GM19193 (cell line): ENCODE data around the gene ZDHHC21.

Experiments used
- POLR2A ChIP-seq: IDR thresholded peaks from 4 replicates; pipeline ENCODE4 v1.6.1; 2011; ENCODE audit not compliant: insufficient read depth, insufficient read length; ENCODE audit errors: extremely low read depth

ZDHHC21 gene

DNA sequence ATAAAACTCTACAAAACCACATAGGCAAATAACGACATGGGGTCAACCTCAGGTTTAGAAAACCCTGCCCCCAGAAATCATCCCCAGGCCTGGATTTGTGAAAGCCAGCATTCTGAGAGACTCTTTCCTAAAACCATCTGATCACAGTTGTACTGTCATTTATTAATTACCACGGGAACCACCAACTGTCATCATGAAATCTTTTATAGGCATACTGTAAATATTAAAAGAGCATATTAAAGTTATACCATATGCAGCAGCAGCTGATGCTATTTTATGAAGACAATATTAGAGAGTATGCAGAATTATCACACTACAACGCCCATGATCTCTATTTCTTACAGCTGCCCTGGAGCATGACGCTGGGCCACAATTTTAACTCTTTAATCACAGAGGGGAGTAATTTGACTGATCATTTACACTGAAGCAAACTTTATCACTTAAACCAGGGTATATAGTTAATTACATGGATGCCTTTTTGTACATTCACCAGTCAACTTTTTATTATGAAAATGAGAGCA, 9.0 kb upstream of the ZDHHC21 start:
- no peak for TF ChIP-seq POLR2A

DNA sequence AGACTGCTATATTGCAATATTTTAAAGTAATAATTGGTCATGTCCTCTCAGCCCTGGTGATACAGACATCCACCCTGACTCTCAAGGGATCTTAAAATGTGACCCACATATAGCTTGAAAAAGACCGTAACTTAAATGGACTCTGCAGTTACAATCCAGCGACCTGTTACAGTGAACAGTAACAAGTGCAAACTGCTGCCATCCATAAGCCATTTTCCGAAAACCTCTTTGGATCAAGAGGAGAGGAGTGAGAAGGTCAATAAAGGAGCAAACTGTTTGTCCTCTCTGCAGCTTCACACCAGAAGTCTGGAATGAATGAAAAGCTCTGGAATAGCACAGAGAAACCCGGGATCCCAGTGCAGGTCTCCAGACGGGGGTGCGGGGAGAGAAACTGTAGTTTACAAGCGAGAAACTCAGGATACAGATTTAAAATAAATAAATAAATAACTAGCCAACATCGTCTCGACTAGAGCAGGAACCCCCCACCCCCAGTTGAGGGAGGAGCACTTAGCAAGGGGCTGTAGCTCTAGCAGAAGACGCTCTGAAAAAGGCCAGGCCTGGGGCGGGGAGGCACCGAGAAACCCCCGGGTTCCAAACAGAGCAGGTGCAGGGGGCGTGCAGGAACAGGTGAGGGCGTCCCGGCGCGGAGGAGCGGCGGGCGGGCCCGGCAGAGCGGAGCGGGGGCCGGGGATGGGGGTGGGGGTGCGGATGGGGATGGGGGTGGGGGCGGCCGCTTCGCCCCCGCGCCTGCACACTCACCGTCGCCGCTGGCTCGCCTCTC, 572 bp downstream of the ZDHHC21 start:
- TF ChIP-seq POLR2A = no peak

DNA sequence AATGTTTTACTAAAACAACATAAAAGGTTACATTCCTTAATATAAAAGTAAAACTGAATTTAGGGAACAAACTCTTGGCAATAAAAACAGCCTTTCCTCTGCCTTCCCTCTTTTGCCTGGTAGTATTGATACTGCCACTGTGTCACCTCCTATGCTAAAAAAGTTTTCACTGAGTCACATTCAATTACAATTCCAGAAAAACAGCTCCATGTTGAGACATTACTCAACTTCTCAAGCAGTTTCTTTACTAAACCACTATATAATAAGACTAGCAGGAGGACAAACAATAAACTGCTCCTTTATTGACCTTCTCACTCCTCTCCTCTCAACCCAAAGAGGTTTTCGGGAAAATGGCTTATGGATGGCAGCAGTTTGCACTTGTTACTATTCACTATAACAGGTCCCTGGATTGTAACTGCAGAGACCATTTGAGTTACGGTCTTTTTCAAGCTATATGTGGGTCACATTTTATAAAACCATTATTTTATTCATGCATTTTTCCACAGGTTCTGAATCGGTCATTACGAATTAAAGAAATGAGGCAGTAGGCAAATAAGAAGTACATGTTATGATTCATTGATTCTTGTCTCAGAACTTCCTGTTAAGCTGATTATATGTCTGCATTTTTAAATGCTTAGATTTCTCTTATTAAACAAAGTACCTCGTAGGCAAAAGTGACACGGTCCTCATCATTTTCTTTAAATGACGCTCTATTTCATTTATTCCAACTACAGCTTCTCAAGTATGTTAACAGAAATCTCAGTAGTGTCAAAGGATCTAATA, 2.1 kb downstream of the ZDHHC21 start:
- no peak for TF ChIP-seq POLR2A

DNA sequence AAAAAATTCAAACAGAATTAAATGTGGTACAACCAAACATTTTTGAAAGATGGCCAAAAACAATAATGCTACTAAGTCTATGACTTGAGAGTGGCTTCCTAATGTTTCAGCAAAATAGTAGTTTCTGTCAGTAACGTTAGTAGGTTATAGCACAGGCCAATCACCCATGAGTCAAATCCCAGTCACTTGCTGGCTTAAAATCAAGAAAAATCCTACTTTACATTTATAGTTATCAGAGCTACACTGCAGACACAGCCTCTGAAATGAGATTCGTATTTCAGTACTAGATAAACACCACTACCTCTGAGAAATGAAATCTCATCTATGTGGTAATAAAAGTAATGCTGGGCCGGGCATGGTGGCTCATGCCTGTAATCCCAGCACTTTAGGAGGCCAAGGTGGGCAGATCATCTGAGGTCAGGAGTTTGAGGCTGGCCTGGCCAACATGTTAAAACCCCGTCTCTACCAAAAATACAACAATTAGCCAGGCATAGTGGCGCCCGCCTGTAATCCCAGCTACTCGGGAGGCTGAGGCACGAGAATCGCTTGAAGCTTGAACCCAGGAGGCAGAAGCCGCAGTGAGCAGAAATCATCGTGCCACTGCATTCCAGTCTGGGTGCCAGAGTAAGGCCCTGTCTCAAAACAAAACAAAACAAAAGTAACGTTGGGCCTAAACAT, 6.1 kb downstream of the ZDHHC21 start:
- no peak for TF ChIP-seq POLR2A

DNA sequence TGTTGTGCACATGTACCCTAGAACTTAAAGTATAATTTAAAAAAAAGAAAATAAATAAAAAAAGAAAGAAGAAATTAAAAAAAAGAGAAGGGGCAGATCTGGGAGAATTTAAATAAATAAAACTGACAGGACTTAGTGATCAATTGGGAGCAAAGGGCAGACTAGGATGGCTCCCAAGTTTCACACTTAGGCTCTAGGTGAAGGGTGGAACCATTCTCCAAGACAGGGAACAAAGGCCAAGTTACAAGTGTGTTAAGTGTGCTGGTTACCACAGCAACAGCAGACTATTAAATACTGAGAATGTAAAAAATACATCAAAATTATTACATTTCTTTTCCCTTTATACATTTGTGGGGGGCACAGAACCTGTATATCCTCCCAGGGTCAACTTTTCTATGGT, 7.1 kb downstream of the ZDHHC21 start:
- TF ChIP-seq POLR2A = no peak

DNA sequence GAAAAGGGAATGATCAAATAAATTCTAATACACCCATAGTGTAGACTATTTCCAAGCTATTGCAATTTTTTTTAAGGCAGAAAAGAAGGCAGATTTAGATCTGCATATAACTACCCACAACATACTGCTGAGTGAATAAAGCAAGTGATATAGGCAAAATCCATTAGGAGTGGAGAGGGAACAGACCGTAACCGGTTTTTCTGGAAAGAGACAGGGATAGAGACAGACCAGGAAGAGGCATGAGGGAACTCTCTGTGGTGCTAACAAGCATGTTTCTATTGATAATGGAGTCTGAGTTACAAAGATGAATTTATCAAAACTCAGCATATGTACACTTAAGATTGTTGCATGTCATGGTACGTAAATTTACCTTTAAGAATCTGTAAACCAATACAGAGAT, 14.5 kb downstream of the ZDHHC21 start:
- TF ChIP-seq POLR2A = no peak

DNA sequence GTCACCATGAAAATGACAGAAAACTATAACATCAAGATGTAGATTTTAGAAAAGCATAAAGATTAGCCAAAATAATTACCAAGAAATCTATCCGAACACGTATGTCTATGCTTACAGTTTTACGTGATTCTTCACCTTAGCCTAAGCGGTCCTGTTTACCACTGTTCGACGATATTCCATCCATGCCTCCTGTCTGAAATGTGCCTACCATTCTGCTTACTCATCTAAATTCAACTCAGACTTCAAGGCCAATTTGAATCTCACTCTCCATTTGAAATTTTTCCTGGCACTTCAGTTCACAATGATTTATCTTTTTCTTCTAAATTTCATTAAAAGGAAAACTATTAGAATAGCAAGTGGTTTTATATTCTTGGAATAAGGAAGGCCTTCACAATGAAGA, 15.4 kb downstream of the ZDHHC21 start:
- TF ChIP-seq POLR2A = no peak

DNA sequence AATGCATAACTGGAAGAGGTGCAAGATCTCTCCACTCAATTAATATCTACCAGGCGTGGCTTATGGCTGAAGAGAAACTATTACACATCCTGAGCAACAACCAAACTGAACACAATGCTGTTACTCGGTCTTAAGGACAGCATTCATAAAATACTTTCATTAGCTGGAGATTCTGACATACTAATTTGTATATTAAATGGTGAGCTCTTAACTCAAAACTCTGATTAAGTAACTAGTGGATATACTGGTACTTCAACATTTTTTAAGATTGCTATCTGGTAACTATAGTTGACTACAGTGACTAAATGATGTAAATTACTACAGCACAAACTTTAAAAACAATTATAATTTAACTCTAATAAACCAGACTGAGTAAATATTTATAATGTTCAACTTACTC, 15.8 kb downstream of the ZDHHC21 start:
- TF ChIP-seq POLR2A = no peak

DNA sequence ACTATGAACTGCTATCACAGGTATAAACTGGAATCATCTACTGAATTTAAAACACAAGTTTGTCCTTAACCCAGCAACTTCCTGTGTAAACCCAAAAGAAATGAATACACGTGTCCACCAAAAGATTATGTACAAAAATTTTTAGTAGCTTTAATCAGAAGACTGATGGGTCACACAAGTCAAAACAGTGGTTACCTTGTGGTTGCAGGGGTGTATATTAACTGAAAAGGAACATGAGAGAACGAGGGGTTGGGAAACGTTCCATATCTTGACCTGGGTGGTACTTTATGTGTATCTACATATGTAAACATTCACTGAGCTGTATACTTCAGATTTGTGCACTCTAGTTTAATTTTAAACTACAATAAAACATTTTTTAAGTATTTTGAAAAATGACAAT, 18.6 kb downstream of the ZDHHC21 start:
- no peak for TF ChIP-seq POLR2A

DNA sequence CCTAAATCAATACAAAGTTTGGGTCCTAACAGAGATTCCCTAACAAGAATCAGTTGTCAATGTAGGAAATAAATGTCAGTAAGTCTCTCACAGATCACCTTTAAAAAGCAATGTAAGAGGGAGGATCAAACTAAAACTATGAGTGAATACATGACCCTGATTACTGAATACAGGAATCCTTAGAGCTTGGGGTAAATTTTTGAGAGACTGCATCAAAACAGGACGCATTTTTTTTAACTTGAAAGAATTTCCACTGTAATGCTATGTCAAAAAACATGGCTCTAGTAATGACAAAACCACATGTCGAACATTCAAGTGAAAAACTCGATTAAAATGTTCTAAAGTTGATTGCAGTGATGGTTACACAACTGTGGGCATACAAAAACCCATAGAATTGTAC, 21.9 kb downstream of the ZDHHC21 start:
- TF ChIP-seq POLR2A = no peak

DNA sequence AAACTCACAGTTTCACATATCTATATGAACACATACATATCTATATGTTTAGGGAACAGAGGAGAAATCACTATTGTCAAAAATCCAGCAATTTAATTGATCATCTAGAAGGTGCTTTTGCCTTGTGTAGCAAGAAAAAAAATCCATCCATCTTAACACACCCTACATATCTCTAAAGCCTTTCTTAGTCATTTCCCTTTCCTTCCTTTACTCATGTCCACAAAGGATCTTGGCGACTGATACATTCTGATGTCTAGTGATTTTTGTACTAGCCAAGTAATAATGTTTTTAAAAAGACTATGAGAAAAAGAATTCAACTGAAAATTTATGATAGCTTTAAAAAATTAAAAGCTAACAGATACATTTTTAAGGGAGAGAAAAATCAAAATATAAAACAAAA, 22.5 kb downstream of the ZDHHC21 start:
- no peak for TF ChIP-seq POLR2A

DNA sequence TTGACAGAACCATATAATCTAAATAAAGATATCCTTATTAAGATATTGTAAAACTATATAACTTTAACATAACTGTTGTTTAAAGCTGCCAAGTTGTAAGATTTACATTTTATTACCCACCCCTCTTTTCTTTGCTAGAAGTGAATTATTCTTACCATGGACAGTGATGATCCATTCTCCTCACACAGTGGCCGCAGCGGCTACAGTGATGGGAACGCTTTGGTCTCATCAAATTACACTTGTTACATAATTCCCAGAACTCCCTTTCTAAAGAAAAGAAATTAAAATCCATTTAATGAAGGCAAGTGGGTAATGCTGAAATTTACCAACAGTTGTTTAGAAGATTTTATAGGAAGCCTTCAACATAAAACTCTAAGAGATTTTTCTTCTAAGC, 31.2 kb downstream of the ZDHHC21 start:
- TF ChIP-seq POLR2A = no peak

DNA sequence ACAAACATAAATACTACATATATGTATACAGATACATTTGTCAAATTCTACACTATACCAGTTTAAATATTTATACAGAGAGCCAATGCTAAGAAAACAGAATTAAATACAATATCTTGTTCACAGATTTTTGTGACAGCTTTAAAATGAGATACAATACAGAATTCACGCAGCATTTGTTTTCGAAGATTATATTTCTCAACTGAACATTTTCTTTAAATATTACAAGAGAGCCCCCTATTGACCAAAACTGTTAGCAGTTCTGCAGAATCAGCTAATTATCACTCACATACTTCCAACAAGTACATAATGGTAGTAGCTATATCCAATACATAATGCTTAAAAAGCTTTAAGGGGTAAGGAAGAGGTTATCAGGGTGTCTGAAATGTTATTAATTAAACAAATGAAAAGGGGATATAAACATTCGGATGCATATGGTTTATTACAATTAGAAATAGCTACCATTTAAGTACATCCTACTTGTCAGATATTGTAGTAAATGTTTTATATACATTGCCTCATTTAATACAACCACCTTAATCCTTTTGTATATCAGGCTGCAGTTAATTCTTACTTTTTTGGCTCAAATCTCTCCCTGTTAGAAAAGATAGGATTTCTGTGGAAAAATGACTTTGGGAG, 31.7 kb downstream of the ZDHHC21 start:
- TF ChIP-seq POLR2A = no peak

DNA sequence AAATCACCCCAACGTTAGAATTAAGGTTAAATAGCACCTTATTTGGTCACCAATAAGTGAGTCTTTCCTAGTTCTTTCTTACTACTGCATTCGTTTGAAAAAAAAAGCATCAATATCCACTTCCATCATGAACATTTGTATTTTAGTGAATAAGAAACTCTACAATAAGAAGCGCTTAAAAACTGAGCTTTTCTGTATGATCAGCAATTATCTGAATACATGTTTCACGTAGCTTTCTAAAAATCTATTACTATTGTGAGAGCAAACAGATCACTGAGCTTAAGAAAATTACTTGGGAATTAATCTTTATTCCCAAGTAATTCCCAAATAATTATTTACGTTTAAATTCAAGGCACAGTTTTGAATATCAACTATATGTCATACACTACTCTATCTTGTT, 32.5 kb downstream of the ZDHHC21 start:
- TF ChIP-seq POLR2A = no peak

DNA sequence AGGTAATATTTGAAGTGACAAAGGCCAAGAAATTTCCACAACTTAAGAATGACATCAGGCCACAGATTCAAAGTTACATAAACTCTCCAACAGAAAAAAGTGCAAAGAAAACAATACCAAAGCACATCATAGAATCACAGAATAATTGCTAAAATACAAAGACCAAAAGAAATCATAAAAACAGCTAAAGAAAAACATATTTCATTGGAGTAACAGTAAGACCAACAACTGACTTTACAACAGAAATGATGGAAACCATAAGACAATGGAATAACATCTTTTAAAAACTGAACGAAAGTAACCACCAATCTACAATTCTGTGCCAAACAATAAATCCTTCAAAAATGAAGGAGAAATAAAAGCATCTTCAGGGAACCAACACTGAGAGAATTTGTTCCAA, 38.3 kb downstream of the ZDHHC21 start:
- TF ChIP-seq POLR2A = no peak
